KMS-11 (cell line): ENCODE data around the gene ATG4A.

ENCODE experiments used
- H2AFZ ChIP-seq: fragments of 200-600 bp; sonication (generic); 2 replicates; pipeline ENCODE4 v1.6.1; 2016; ENCODE audit warnings: antibody characterized with exemption, mixed run types, low read depth
- H3K27ac ChIP-seq: fragments of 200-600 bp; sonication (generic); 2 replicates; pipeline ENCODE4 v1.6.1; 2016; ENCODE audit warnings: mild to moderate bottlenecking, mixed run types
- H3K27me3 ChIP-seq: fragments of 200-600 bp; sonication (generic); 2 replicates; pipeline ENCODE4 v1.6.1; 2017; ENCODE audit warnings: mild to moderate bottlenecking, low read depth, mixed run types, moderate library complexity; ENCODE audit not compliant: insufficient read depth
- H3K36me3 ChIP-seq: fragments of 200-600 bp; sonication (generic); 2 replicates; pipeline ENCODE4 v1.6.1; 2017; ENCODE audit warnings: mild to moderate bottlenecking, mixed run types; ENCODE audit not compliant: insufficient read depth
- H3K4me1 ChIP-seq: fragments of 200-600 bp; sonication (generic); 2 replicates; pipeline ENCODE4 v1.6.1; 2016; ENCODE audit warnings: mild to moderate bottlenecking, low read depth, mixed run types; ENCODE audit not compliant: poor library complexity, severe bottlenecking
- H3K4me2 ChIP-seq: fragments of 200-600 bp; sonication (generic); 2 replicates; pipeline ENCODE4 v1.7.0; 2016; ENCODE audit warnings: mild to moderate bottlenecking, mixed run types
- H3K4me3 ChIP-seq: fragments of 200-600 bp; sonication (generic); IDR thresholded peaks from 2 replicates; pipeline ENCODE4 v1.6.1; 2017; ENCODE audit warnings: low read depth, low read length, mixed read lengths; ENCODE audit not compliant: insufficient read depth
- H3K79me2 ChIP-seq: fragments of 200-600 bp; sonication (generic); 2 replicates; pipeline ENCODE4 v1.6.1; 2016; ENCODE audit warnings: low read depth, mixed run types; ENCODE audit not compliant: insufficient read depth
- H3K9ac ChIP-seq: fragments of 200-600 bp; sonication (generic); 2 replicates; pipeline ENCODE4 v1.6.1; 2016; ENCODE audit warnings: mild to moderate bottlenecking, mixed run types
- H4K20me1 ChIP-seq: fragments of 200-600 bp; sonication (generic); 2 replicates; pipeline ENCODE4 v1.6.1; 2016; ENCODE audit warnings: mild to moderate bottlenecking, mixed run types; ENCODE audit not compliant: insufficient read depth
- CTCF ChIP-seq: fragments of 200-600 bp; sonication (generic); conservative IDR thresholded peaks from 2 replicates; pipeline ENCODE4 v1.6.1; 2017; ENCODE audit warnings: low read depth, mild to moderate bottlenecking, antibody characterized with exemption, low read length, moderate library complexity, mixed read lengths

ATG4A gene

GRCh38 chrX:108068121-108068520 lies 23.5 kb upstream of the ATG4A start:
- Histone ChIP-seq H3K4me1 (no peaks in the 10 kb centered on the region), H3K4me2 (no peak overlapping the region), H3K4me3 (no peak overlapping the region), H3K27me3 (no peaks in the 10 kb centered on the region), H3K27ac (no peak overlapping the region), H3K36me3 (no peaks in the 10 kb centered on the region), H4K20me1 (no peaks in the 10 kb centered on the region), H3K79me2 (no peaks in the 10 kb centered on the region), H3K9ac (no peak overlapping the region), H2AFZ (no peak overlapping the region)
- TF ChIP-seq CTCF = no peak

GRCh38 chrX:108070891-108071290 lies 20.7 kb upstream of the ATG4A start:
- no peak for TF ChIP-seq CTCF
- no peak overlapping the region for H3K4me3 ChIP-seq
- H3K4me2 ChIP-seq = no peak overlapping the region
- H3K27ac ChIP-seq = no peak overlapping the region
- H3K9ac ChIP-seq = no peak overlapping the region
- no peaks in the 10 kb centered on the region for H3K79me2 ChIP-seq
- H3K36me3 ChIP-seq = no peaks in the 10 kb centered on the region
- H2AFZ ChIP-seq = no peak overlapping the region
- H3K27me3 ChIP-seq = no peaks in the 10 kb centered on the region
- H3K4me1 ChIP-seq = no peaks in the 10 kb centered on the region
- H4K20me1 ChIP-seq = no peaks in the 10 kb centered on the region

GRCh38 chrX:108071578-108071977 lies 20.0 kb upstream of the ATG4A start:
- H3K36me3 ChIP-seq = no peaks in the 10 kb centered on the region
- H3K79me2 ChIP-seq = no peaks in the 10 kb centered on the region
- H4K20me1 ChIP-seq = no peaks in the 10 kb centered on the region
- no peak overlapping the region for H2AFZ ChIP-seq
- no peak overlapping the region for H3K4me2 ChIP-seq
- no peak overlapping the region for H3K27ac ChIP-seq
- H3K27me3 ChIP-seq = no peaks in the 10 kb centered on the region
- H3K9ac ChIP-seq = no peak overlapping the region
- H3K4me3 ChIP-seq = no peak overlapping the region
- TF ChIP-seq CTCF = no peak
- no peaks in the 10 kb centered on the region for H3K4me1 ChIP-seq

GRCh38 chrX:108072746-108073145 lies 18.8 kb upstream of the ATG4A start:
- no peak overlapping the region for H3K4me3 ChIP-seq
- no peak overlapping the region for H3K27ac ChIP-seq
- H3K27me3 ChIP-seq = no peaks in the 10 kb centered on the region
- TF ChIP-seq CTCF = no peak
- no peak overlapping the region for H3K4me2 ChIP-seq
- H3K4me1 ChIP-seq = no peaks in the 10 kb centered on the region
- H4K20me1 ChIP-seq = no peaks in the 10 kb centered on the region
- H3K9ac ChIP-seq = no peak overlapping the region
- H2AFZ ChIP-seq = no peak overlapping the region
- H3K36me3 ChIP-seq = no peaks in the 10 kb centered on the region
- no peaks in the 10 kb centered on the region for H3K79me2 ChIP-seq

GRCh38 chrX:108081110-108081509 lies 10.5 kb upstream of the ATG4A start:
- no peaks in the 10 kb centered on the region for H3K27me3 ChIP-seq
- no peak for TF ChIP-seq CTCF
- no peaks in the 10 kb centered on the region for H3K36me3 ChIP-seq

More at GRCh38 chrX:108081110-108081509, 10.5 kb upstream of the ATG4A start:
- Histone ChIP-seq H3K9ac (no peak overlapping the region), H3K79me2 (no peaks in the 10 kb centered on the region), H4K20me1 (no peaks in the 10 kb centered on the region), H2AFZ (no peak overlapping the region), H3K4me1 (no peaks in the 10 kb centered on the region), H3K27ac (no peak overlapping the region), H3K4me3 (no peak overlapping the region), H3K4me2 (no peak overlapping the region)
